Measurements from ENCODE around the gene PPM1A. TPM values are rescaled to one million over a fixed set of nuclear protein-coding genes. Genes with fewer than 3 reads are reported as not detected.

Gene PPM1A
- total and polyA plus RNA-seq, 9 of the 15 experiments (the other 6 are each of a cell fraction or from before 2014, with no cell fraction given): 5.5 to 23.9 (median 15.2) TPM

GRCh38 chr14:60315196-60315990, 66.4 kb downstream of the PPM1A start:
- Histone ChIP-seq H3K79me2 (ENCODE audit: control insufficient read depth, insufficient read depth, low read length) (no peaks in the 10 kb centered on the region), H3K36me3 (ENCODE audit: control insufficient read depth, insufficient read depth, low read length) (no peaks in the 10 kb centered on the region), H3K4me2 (ENCODE audit: insufficient read depth, low read length) (no peak overlapping the region), H3K9me1 (ENCODE audit: control insufficient read depth, insufficient read depth, low read length) (no peaks in the 10 kb centered on the region), H3K27ac (ENCODE audit: extremely low read depth, low read depth, low read length) (no peak overlapping the region), H3K4me3 (no peak overlapping the region), H3K9me3 (replicated peaks; ENCODE audit: control insufficient read depth, insufficient read depth, low read depth, low read length) (no peaks in the 10 kb centered on the region), H2AFZ (ENCODE audit: low read depth, low read length) (no peak overlapping the region), H3K27me3 (ENCODE audit: control insufficient read depth in 2 of 2, insufficient read depth in 2 of 2, low read length in 2 of 2) (peaks cover 0 to 2% of the 10 kb centered on the region in 2 experiments; a peak in 2 of 5 replicates), H3K9ac (ENCODE audit: insufficient read depth in 1 of 2, low read depth in 2 of 2, low read length in 2 of 2) (no peak overlapping the region), H4K20me1 (replicated peaks; ENCODE audit: control insufficient read depth, insufficient read depth, low read length) (no peaks in the 10 kb centered on the region), H3K4me1 (replicated peaks in 1 of 2; ENCODE audit: control insufficient read depth in 2 of 2, insufficient read depth in 2 of 2, low read length in 2 of 2) (peaks cover 4 to 14% of the 10 kb centered on the region in 2 experiments; a peak in 3 of 5 replicates)
- intact Hi-C loops (cut with micrococcal nuclease) (no loop called here), in situ Hi-C loops (cut with MboI) (no loop called here)
- ChIA-PET CTCF (ENCODE audit: low intra/inter-chr PET ratio) (no interaction called here), POLR2A (no interaction called here)
- no TSS peak for BruUV-seq (replicated peaks)
- DNase-seq (ENCODE audit: extremely low read depth in 1 of 4, low spot score in 3 of 4) (no peak), FAIRE-seq (no peak), ATAC-seq (no peak)
- WGBS (ENCODE audit: insufficient coverage, low coverage, missing lambda C conversion rate): 24% methylated on average over 8 of the region's 8 CpGs
- TF ChIP-seq MYC (IDR thresholded peaks at IDR 0.05; ENCODE audit: low read depth, low read length) (no peak), MYC (CRISPR knock-in tag; IDR thresholded peaks at IDR 0.05; ENCODE audit: borderline replicate concordance, low read depth) (no peak), DEAF1 (CRISPR knock-in tag; IDR thresholded peaks at IDR 0.05) (no peak), ZBTB26 (CRISPR knock-in tag; IDR thresholded peaks at IDR 0.05) (no peak), RFX1 (IDR thresholded peaks at IDR 0.05) (peak; percentile 39)

All from K562 (cell line).